GM21717 (cell line): ENCODE measurements around the gene CLASP1.
"Not testable (repeated sequence)": the region's sequence is repeated elsewhere in the genome, so short reads cannot be mapped to it uniquely, and the experiment has no call there.

ENCODE experiments used
- ATAC-seq: cut with Tn5 transposase; IDR thresholded peaks from one replicate; pipeline ENCODE4 v1.9.1; 2021; ENCODE audit warnings: mild to moderate bottlenecking, moderate library complexity; ENCODE audit not compliant: unreplicated experiment

CLASP1 gene

GRCh38 chr2:121587131-121587530 is 62.1 kb downstream of the CLASP1 start:
- ATAC-seq = no peak

- ATAC-seq = no peak
Observed at GRCh38 chr2:121584741-121585140, 64.5 kb downstream of the CLASP1 start.

- ATAC-seq = no peak
Observed at GRCh38 chr2:121583555-121583954, 65.7 kb downstream of the CLASP1 start.

- no peak for ATAC-seq
Observed at GRCh38 chr2:121582272-121582671, 67.0 kb downstream of the CLASP1 start.

- no peak for ATAC-seq
Observed at GRCh38 chr2:121579309-121579708, 70.0 kb downstream of the CLASP1 start.

- no peak for ATAC-seq
Observed at GRCh38 chr2:121577381-121577780, 71.9 kb downstream of the CLASP1 start.

DNA sequence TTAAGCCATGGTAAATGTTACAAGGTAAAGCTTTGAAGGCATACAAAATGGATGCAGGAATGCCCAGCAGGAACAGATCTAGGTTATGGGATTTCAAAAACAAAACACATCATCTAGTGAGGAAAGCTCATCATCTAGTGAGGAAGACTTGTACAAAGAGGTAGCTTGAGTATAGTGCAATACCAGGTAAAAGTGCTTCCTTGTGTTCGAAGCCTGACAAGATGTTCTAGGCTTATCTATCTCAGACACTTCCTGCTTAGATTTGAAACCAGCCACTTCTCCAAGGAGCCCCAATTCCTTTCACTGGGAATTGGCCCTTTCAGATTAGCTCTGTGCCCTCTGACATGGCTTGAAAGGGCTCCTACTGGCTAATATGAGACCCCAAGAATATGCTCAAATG is 73.0 kb downstream of the CLASP1 start:
- no peak for ATAC-seq

DNA sequence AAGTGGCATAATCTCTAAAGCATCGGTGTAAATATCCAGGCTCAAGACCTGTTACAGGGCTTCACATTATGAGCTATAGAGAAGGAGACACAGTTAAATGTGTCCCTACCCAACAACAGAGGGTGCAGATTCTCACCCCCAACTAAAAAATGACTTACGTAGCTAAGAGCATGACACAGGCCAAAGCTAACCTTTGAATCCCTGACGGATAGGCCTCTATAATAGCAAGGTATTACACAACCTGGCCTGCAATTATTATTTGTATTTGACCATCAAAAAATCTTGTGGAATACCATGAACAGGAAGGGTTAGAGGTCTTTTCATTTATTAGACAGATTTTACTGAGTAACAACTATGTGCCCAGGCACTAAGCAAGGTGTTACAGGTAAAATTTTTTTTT is 73.5 kb downstream of the CLASP1 start:
- no peak for ATAC-seq

DNA sequence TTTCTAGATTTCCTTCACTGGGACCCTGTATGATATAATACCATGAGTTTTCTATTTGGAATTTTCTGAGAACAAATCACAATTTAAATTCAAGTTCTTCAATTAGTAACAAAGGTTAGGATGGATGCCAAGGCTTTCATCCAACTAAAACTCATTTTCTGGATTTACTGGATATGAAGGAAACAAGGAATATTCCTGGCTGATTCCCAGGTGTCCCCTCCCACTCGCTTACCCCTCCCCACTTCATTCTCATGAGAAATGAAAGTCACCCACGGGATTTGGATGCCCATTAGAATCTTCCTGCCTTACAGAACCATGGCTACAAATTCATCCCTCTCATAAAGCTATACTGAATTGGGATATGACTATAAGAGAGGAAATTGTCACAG is 78.6 kb downstream of the CLASP1 start:
- ATAC-seq = no peak

DNA sequence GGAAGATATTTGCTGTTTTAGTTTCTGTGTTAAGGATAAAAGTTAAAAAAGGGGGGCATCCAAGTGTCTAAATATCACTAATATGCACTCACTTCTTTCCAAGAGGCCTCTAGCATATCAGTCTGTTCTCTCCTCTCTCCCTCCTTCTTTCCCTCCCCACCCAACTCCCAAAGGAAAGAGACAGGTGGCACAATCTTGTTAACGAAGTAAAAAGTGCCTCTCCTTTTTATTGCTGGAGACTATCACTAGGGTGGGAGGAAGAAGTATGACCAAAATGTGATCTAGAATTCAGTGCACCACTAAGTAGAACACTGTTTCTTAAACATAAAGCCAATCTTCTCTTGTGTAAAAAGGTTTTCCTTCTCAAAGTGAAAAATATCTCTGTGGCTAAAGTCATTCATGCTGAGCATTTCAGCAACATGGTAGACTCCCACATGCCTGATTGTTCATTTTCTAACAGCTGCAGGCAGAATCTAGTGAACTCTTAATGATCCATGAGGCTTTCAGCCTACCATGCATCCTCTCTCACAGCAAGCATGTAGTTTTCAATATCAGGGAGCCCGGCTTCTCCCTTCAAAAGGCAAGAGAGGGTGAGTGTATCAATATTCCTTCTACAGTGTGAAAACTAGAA is 79.1 kb downstream of the CLASP1 start:
- ATAC-seq = no peak

DNA sequence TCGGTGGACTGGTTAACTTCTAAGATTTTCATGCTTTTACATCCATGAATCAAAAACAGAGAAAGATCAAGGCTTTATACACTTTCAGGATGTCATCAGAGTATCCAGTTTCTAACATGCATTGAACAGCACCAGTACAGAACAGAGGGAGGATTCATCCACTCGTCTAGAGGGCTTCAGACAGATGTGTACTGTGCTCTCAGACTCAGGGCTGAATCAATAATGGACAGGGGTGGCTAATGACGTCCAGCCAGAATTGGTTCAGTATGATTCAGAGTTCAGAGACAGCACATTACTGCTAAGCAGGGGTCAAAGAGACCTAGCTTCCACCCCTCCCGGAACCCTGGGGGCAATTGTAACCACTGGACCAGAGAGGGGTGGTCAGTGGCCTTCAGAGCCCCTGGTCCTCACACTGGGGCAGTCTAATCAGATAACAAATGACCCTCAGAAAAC is 81.3 kb downstream of the CLASP1 start:
- no peak for ATAC-seq

GRCh38 chr2:121567452-121567851 is 81.8 kb downstream of the CLASP1 start:
- no peak for ATAC-seq

- no peak for ATAC-seq
Observed at GRCh38 chr2:121565389-121566250, 83.6 kb downstream of the CLASP1 start.

GRCh38 chr2:121564905-121565304 is 84.4 kb downstream of the CLASP1 start:
- ATAC-seq = no peak

- ATAC-seq = not testable (repeated sequence)
Observed at GRCh38 chr2:121563754-121564153, 85.5 kb downstream of the CLASP1 start.

DNA sequence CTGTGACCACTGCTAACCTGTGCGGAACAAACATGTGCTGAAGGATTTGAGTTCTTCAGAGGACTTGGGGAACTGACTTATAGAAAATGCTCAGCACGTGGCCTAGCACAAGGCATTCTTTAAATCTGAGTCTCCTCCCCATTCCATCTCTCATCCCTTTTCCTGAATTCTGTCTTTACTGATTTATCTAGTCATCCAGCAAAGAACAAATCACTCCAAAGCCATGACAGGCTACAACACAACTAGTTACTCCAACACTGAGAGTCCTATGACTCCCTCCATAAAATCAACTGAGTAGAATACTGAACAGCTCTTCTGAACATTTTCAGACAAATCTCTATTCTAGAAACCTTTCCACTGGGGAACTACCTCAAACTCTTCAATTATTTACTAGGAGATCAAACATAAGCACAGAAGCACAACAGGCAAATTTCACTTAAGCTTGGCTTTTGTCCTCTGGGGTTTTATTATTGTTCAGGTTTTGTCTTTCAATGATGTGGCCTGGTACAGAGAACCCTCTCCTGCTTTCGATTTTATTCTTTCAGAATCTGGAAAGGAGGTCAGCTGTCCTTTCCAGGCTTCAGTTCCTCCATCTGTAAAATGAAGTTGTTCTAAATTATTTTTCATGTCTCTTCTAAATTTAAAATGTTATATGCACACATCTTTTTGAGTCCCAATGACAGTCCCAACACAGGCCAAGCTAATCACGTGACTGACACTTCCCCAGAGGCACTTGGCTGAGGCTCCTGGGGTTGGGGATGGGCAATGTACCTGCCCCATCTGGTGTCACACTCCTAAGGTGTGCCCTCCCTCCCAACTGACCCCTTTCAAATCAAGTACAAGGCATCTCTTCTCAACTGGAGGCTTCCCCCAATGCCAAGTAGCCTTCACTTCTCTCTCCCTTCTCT is 86.7 kb downstream of the CLASP1 start:
- ATAC-seq = no peak

DNA sequence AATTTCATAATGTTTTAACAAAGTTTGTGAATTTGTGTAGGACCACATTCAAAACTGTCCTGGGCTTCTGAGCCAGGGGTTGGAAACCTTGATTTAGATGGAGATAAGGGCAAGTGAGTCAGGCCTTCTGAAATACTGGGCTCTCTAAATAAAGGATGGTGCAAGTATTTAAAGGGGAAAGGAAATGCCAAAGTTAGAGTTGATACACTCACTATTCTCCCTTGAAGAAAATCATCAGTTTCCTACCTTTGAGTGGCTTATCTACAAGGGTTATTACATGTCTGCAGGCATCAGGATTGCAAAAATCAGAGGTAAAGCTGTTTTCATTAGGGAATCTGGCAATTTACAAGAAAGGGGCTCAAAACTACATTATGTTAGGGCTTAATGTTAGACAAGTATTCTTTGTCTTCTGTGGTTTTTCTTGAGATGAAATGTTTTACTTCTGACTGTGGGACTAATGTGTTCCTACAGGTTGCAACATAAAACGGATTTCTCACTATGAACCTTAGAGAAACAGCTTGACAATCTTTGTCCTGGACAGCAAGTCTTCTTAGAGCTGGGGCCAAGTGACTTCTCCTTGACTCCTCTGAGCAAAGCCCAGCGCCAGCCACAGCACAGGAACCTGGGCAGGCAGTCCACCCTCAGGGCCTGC is 87.5 kb downstream of the CLASP1 start:
- no peak for ATAC-seq

- no peak for ATAC-seq
Observed at GRCh38 chr2:121558329-121558728, 90.9 kb downstream of the CLASP1 start.

DNA sequence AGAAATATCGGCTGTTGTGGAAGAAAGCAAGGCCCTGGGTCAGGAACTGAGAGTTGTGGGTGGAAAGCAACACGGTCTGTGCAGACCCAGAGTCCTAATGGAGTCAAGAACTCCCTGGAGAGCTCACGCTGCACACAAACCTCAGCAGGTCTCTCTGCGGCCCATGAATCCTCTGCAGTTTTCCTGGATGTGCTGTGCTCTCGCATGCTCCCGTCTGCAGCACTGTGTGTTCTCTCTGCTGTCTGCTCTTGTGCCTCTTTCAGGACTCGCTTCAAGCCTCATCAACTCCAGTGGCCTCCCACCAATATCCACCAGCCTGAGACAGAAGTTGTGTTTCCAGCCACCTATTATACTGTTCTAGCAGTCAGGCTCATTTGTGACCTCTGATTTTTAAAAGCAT is 94.3 kb downstream of the CLASP1 start:
- ATAC-seq = no peak

- not testable (repeated sequence) for ATAC-seq
Observed at GRCh38 chr2:121552477-121553180, 96.6 kb downstream of the CLASP1 start.
